ENCODE results near the gene ZNF783.

ZNF783 gene

GRCh38 chr7:149254181-149254858 lies 7.7 kb upstream of the ZNF783 start:
- Histone ChIP-seq H3K4me1 (no peaks in the 10 kb centered on the region), H3K27me3 (no peaks in the 10 kb centered on the region), H3K27ac (no peak overlapping the region), H3K4me3 (no peak overlapping the region), H3K36me3 (peaks cover 40 to 71% (median 49%) of the 10 kb centered on the region in 3 donors), H3K9me3 (no peaks in the 10 kb centered on the region)
- intact Hi-C loops (cut with DNase I; ENCODE audit: low total_unique reads), result no loop called here
- no peak for TF ChIP-seq CTCF (IDR thresholded peaks at IDR 0.05)
- no peak for DNase-seq

- H3K4me1 ChIP-seq, result no peaks in the 10 kb centered on the region
- DNase-seq, result no peak
- no peaks in the 10 kb centered on the region for H3K27me3 ChIP-seq
- H3K4me3 ChIP-seq, result no peak overlapping the region
- H3K9me3 ChIP-seq, result no peaks in the 10 kb centered on the region
- H3K36me3 ChIP-seq, result peaks cover 40 to 69% (median 49%) of the 10 kb centered on the region in 3 donors
- no peak for TF ChIP-seq CTCF (IDR thresholded peaks at IDR 0.05)
- intact Hi-C loops (cut with DNase I; ENCODE audit: low total_unique reads), result no loop called here
- H3K27ac ChIP-seq, result no peak overlapping the region
These were observed 6.8 kb upstream of the ZNF783 start for GRCh38 chr7:149255174-149255573.

- peaks cover 0 to 5% (median 3%) of the 10 kb centered on the region in 4 donors for H3K4me1 ChIP-seq
- TF ChIP-seq CTCF (IDR thresholded peaks at IDR 0.05), result no peak
- intact Hi-C loops (cut with DNase I; ENCODE audit: low total_unique reads), result no loop called here
- no peak overlapping the region for H3K4me3 ChIP-seq
- H3K27me3 ChIP-seq, result no peaks in the 10 kb centered on the region
- peaks cover 34 to 55% (median 37%) of the 10 kb centered on the region in 3 donors for H3K36me3 ChIP-seq
- H3K9me3 ChIP-seq, result no peaks in the 10 kb centered on the region
- no peak for DNase-seq
- H3K27ac ChIP-seq, result no peak overlapping the region
These were observed 5.4 kb upstream of the ZNF783 start for GRCh38 chr7:149256568-149256967.

- no peak overlapping the region for H3K4me3 ChIP-seq
- no peaks in the 10 kb centered on the region for H3K9me3 ChIP-seq
- no peak for TF ChIP-seq CTCF (IDR thresholded peaks at IDR 0.05)
- H3K27ac ChIP-seq, result no peak overlapping the region
- intact Hi-C loops (cut with DNase I; ENCODE audit: low total_unique reads), result no loop called here
- H3K4me1 ChIP-seq, result peaks cover 0 to 5% (median 4%) of the 10 kb centered on the region in 4 donors
- DNase-seq, result no peak
- no peaks in the 10 kb centered on the region for H3K27me3 ChIP-seq
- H3K36me3 ChIP-seq, result peaks cover 28 to 49% (median 32%) of the 10 kb centered on the region in 3 donors
These were observed 4.8 kb upstream of the ZNF783 start for GRCh38 chr7:149257146-149257545.

- Histone ChIP-seq H3K27me3 (no peaks in the 10 kb centered on the region), H3K36me3 (peaks cover 2 to 22% (median 5%) of the 10 kb centered on the region in 3 donors), H3K4me3 (peak overlapping the region; percentile 58 to 73), H3K9me3 (no peaks in the 10 kb centered on the region), H3K4me1 (peaks cover 0 to 27% (median 21%) of the 10 kb centered on the region in 4 donors), H3K27ac (peak overlapping the region; percentile 80 to 92)
- no peak for DNase-seq
- intact Hi-C loops (cut with DNase I; ENCODE audit: low total_unique reads), result no loop called here
- TF ChIP-seq CTCF (IDR thresholded peaks at IDR 0.05), result no peak
These were observed 624 bp upstream of the ZNF783 start for GRCh38 chr7:149261316-149261828.

All from tibial artery (tissue), 4 donors.